Choroid plexus epithelial cell (primary cell): Measurements from ENCODE around the gene FARP2.
A peak's percentile ranks its signal among the peaks of the same experiment; 100 is the strongest.
"Not testable (repeated sequence)": the region's sequence is repeated elsewhere in the genome, so short reads cannot be mapped to it uniquely, and the experiment has no call there.

Source experiments
- DNase-seq: peaks from one replicate; pipeline ENCODE4 v3.0.0-alpha.2; 2010; ENCODE audit warnings: low read depth
- H3K4me3 ChIP-seq: 2 replicates; pipeline ENCODE4 v1.5.1; 2011; ENCODE audit warnings: low read depth, mild to moderate bottlenecking, control low read depth, low read length, moderate library complexity
- CTCF ChIP-seq: conservative IDR thresholded peaks from 2 replicates; pipeline ENCODE4 v1.5.1; 2011; ENCODE audit warnings: low read depth, mild to moderate bottlenecking, control low read depth, inconsistent platforms, low read length, moderate library complexity

FARP2 gene

GRCh38 chr2:241364781-241365180 lies 8.7 kb downstream of the FARP2 start:
- no peak for DNase-seq
- H3K4me3 ChIP-seq, result no peak overlapping the region
- no peak for TF ChIP-seq CTCF

- DNase-seq, result no peak
- no peak for TF ChIP-seq CTCF
- no peak overlapping the region for H3K4me3 ChIP-seq
Observed at GRCh38 chr2:241366678-241367077, 10.6 kb downstream of the FARP2 start.

- TF ChIP-seq CTCF, result no peak
- DNase-seq, result no peak
- no peak overlapping the region for H3K4me3 ChIP-seq
Observed at GRCh38 chr2:241368643-241369042, 12.6 kb downstream of the FARP2 start.

GRCh38 chr2:241372361-241372992 lies 16.4 kb downstream of the FARP2 start:
- H3K4me3 ChIP-seq, result no peak overlapping the region
- peak; percentile 69 for DNase-seq
- TF ChIP-seq CTCF, result no peak

GRCh38 chr2:241373446-241373845 lies 17.4 kb downstream of the FARP2 start:
- no peak for TF ChIP-seq CTCF
- H3K4me3 ChIP-seq, result no peak overlapping the region
- DNase-seq, result no peak

GRCh38 chr2:241373906-241374305 lies 17.8 kb downstream of the FARP2 start:
- not testable (repeated sequence) for H3K4me3 ChIP-seq, DNase-seq

- no peak for TF ChIP-seq CTCF
Observed at GRCh38 chr2:241375300-241375699, 19.2 kb downstream of the FARP2 start.

GRCh38 chr2:241376808-241377207 lies 20.7 kb downstream of the FARP2 start:
- no peak for TF ChIP-seq CTCF
- no peak overlapping the region for H3K4me3 ChIP-seq
- DNase-seq, result no peak

More at GRCh38 chr2:241375300-241375699, 19.2 kb downstream of the FARP2 start:
- no peak for DNase-seq
- no peak overlapping the region for H3K4me3 ChIP-seq
